GM12801 (cell line): ENCODE measurements around the gene CD68.

Experiments used
- CTCF ChIP-seq: IDR thresholded peaks from one replicate; pipeline ENCODE4 v1.5.1; 2011; ENCODE audit warnings: control low read depth; ENCODE audit not compliant: insufficient read length; ENCODE audit errors: extremely low read depth

CD68 gene

DNA sequence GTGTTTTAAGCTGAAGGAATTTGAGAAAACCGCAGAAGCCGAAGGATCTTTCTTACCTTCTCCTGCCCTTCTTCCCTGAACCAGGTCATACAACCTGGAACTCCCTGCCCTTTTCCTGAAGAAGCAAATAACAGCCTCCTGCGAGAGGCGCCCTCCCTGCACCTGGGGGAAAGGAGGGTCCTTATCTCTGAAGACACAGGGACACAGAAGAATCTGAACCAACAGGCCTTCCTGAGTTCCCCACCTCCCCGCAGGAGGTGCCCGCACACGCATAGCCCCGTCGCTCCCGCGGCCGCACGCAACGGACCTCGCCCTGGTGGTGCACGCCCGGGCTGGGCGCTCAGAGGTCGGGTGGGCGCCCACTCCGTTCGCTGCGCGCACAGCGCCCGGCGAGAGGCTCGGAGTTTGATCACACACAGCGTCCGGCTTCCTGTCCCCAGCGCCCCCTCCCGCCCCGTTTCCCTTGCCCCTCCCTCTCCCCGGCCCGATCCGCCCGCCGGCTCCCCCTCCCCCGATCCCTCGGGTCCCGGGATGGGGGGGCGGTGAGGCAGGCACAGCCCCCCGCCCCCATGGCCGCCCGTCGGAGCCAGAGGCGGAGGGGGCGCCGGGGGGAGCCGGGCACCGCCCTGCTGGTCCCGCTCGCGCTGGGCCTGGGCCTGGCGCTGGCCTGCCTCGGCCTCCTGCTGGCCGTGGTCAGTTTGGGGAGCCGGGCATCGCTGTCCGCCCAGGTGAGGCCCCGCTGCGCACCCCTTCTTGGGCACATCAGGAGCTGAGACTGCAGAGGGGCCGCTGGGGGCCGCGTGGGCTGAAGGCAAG is 30.6 kb upstream of the CD68 start, which contains the start of gene TNFSF12:
TSS of gene TNFSF12 (plus strand) at position 474 of the 816 bp plus-strand sequence. CDS start at position 570, 96 bp downstream.
- TF ChIP-seq CTCF: no peak

DNA sequence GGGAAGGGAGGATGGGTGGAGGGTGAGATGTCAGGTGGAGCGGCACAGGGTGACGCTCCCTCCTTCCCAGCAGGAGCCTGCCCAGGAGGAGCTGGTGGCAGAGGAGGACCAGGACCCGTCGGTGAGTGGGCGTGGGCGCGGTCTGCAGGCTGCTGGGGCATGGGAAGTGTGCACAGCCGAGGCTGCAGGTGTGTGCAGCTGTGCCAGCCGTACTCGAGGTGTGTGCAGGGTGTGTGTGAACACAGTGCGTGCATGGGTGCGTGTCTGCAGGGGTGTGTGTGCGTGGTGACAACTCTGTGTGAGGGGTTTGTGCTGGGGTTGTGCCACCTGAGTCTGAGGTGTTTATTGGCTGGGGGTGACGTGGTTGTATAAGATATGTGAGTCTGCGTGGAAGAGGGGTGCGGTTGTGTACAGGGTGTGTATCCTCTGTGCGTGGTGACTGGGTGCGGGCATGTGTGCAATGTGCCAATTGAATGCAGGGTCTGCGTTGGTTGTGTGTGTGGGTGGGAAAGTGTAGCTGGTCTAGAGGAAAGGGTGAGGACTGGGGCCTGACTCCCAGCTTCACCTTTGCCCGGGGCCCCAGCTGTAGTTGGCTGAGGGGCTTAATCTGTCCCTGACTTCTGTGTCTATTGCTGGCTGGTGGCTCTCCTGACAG is 29.9 kb upstream of the CD68 start:
- no peak for TF ChIP-seq CTCF

DNA sequence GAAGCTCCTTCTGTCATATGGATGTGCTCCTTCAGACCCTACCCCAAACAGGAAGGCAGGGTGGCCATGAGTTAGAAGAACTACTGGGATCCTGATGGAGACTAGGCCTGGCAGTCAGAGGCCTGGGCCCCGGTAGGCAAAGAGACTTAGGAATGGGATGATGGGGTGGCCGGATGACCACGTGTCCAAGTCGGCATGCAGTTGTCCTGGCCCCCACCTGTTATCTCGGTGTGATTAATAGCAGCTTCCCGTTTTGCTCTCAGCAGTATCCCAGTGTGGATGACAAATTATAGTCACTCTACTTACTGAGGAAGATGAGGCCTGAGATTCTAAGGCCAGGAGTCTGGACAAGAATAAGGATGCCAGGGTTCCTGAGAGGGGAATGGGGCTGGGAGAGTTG is 29.1 kb upstream of the CD68 start:
- TF ChIP-seq CTCF: no peak

DNA sequence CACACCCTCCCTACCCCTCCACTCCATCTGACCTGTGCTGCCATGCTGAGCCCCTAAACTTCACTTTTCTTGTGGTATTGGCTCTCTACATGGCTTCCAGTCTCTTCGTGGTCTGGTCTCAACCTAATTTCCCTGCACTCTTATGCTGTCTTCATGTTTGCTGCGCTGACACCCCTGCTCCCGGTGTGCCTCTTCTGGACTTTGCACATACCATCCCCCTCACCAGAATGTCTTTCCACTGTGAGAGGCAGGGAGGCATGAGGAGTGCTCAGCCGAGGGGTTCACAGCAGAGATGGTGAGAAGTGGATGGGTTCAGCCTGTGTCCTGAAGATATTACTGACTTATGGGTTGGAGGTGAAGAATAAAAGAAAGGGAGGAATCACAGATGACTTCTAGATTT is 28.0 kb upstream of the CD68 start:
- TF ChIP-seq CTCF: no peak

DNA sequence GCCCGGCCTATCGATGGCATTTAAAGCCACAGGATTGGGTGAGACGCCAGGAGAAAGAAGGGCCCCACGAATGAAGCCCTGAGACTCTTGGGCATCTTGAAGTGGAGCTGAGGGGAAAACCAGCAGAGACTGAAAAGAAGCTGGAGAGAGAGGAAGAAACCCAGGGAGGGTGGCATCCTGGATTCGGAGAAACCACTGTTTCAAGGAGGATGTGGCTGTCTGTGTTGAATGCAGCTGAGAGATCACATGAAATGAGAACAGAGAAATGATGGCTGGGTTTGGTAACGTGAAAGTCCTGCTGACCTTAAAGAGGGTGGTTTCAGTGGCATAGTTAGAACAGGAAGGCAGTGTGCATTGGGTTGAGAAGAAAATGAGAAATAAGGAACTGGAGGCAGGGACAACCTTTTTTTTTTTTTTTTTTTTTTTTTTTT is 26.8 kb upstream of the CD68 start:
- TF ChIP-seq CTCF: no peak

DNA sequence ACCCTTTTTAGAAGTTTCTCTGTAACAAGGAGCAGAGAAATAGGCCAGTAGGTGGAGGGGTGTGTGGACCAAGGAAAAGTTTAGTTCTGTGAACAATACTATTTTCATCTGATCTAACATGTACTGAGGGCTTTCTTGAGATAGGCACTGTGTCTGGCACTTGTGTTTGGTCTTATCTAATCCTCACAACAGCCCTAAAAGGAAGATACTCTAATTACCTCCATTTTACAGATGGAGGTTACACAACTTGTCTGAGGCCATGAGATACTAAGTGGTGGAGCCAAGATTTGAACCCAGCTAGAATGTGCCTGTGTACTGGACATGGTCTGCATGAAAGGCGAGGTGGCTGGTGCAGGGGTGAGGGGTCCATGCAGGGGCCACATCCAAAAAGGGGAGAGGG is 26.1 kb upstream of the CD68 start:
- TF ChIP-seq CTCF: no peak

- TF ChIP-seq CTCF: no peak
These were observed 24.0 kb upstream of the CD68 start for GRCh38 chr17:7555320-7555948.
